HUDEP-2 (cell line): ENCODE measurements around the gene PPDPF.

Experiments
- DNase-seq, 76 experiments: peaks; one replicate each; lab custom pipeline; 2025; ENCODE audit not compliant: unreplicated experiment in 76 of 76; lab: John Stamatoyannopoulos, UW

PPDPF gene

DNA sequence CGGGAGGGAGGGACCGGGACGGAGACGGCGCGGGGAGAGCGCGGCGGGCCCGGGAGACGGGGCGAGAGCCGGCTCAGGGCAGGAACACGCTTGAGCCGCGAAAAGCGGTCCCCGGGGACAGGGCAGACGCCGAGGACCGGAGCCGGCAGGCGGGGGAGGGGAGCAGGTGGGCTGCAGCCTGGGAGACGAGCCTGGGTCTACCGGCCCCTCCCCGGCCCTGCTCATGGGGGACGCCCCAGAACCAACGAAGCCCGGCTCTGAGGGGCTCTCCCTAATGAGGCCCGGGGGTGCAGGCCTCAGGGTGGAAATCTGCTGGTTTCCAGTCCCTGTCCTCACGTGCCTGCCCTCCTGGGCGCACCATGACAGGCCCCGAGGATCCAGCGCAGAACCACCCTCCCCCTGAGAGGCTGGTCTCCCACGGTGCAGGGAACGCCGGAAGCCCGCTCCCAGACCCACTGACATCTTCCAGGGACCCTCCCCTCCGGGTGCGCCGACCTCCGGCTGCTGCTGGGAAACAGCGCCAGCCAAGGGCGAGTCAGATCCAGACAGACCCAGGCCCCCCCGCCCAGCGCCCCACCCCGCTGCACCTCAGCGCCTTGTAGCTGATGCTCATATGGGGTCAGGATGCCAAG, 21.1 kb upstream of the PPDPF start:
- no peak for DNase-seq

DNA sequence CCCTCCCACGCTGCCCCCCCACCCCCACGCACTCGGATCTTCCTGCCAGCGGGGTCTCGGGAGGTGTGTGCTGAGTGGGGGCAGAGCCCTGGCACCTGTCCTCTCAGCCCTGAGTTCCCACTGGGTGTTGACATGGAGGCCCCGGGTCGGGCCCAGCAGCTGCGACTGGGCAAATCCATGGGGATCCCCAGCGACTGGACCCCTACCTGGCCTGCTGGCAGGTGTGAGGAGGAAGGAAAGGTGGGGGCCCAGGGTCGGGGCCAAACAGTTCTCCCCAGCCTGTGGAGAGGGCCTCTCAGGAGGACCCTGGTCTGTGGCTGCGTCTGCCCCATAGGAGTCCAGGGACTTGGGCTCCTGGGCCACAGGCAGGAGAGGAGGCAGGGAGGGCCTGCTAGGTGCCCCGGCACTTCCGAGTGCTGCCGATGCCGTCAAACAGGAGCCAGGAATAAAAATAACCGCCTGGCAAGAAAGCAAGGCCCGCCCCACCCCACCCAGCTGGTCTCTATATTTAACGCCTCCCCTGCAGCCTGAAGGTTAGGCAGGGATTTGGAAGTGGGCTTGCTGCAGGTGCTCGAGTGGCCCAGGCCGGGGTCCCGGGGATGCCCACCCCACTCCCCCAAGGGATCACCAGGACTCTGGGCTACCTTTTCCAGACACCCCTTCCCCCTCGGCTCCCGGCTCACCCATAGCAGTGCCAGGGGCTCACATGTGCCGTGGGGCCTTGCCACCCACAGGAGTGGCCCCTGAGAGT, 20.2 kb upstream of the PPDPF start:
- no peak for DNase-seq

DNA sequence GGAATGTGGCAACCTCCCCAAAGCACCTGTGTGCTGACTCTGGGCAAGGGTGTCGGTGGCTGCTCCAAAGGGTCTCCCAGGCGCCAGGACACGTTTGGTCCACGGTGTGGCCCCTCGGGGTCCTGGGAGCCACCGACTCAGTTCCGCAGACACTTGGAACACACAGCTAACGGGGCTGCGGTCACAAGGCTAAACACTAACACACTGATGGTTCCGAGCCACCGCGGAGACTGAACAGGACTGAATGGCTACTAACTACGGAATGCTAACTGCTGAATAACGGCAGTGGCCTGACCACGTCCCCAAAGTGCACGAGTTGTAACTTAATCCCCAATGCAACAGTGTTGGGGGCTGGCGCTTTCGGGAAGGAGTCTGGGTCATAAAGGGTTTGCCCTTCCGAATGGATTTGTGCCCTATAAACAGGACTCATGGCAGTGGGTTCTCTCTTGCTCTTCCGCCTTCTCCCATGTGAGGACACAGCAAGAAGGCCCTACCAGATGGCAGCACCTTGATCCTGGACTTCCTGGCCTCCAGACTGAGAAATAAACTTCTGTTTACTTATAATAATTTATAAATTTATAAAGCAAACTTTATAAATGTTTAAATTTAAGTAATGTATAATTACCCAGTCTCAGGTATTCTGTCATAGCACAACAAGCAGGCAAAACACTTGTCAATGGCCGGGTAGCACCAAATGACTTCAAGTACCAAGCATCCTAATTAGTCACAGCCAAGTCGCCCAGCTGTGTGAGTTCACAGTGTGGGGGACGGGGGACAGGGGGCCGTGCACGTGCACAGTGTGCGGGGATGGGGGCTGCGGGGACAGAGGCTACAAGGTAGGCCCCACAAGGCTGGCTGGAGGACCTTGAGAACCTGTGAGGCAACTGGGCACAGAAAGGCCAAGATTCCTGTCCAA, 19.4 kb upstream of the PPDPF start:
- DNase-seq = no peak

DNA sequence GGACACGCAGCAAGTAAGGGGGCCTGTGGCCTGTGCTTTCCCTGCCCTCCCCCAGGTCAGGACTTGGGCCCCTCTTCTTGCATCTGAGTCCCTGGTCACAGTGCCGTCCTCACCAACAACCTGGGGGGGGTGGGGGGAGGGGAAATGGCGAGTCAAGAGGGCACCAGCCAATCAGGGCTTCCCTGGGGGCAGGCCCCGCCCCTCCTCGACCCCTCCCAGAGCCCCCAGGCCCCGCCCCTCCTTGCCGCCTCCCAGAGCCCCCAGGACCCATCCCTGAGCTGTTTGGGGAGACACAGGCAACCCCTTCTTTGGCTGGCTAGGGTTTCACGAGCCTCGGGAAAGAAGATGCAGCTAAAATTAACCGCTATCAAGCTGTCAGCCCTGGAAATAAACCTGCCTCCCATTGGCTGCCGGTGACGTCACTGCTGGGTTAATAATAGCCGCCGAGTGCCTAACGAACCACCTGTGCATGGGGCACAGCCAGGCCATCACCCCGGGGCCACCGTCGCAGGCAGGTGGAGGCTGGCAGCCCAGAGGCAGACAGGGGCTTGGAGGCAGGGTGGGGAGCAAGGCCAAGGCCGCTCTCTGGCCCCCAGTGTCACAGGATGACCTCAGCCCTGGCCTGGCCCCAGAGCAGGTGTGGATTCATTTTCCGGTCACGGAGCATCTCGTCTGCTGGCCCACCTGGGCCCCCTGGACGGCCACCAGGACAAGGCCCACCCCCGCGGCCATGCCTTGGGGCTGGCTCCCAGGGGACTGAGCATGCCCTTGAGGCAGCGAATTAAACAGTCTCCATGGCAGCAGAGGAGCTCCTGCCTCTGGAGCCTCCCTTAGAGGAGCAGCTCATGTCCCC, 18.5 kb upstream of the PPDPF start:
- no peak for DNase-seq

DNA sequence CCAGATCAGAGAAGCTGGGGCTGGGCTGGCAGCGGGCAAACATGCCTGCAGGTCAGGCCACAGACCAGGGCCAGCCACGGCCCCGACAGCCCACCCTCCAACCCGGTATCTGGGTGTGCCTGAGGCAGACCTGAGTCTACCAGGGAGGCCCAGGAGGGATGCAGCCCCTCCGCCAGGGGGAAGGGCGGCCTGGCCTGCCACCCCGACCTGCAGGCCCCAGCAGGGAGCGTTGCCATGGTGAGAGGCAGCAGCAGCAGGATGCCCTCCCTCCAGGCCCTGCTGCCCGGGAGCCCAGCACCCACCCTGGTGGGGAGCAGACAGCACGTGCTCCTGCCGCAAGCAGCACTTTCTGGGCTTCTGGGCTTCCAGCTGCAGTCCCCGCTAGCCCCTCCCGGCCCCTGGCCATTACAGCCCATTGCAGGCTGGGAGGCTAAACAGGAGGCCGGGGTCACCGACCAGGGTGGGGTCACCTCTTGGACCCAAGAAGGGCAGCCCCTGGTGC, 17.8 kb upstream of the PPDPF start:
- DNase-seq = no peak

DNA sequence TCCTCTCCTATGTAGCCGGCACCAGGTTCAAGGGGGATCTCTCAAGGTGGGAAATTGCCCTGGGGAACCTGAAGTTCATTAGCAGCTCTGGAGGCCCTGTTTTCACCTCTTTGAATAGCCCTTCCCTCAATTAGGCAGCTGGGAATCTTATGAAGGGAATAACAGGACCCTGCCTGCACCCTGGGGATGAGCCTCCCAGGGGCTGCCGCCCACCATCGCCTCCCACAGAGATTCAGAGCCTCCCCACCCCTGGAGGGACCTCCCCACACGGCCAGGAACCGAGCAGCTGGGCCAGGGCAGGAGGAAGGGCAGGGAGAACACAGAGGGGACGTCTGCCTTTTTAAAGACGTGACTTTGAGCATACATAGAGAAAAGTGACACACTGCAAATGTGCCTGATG, 17.0 kb upstream of the PPDPF start:
- no peak for DNase-seq

DNA sequence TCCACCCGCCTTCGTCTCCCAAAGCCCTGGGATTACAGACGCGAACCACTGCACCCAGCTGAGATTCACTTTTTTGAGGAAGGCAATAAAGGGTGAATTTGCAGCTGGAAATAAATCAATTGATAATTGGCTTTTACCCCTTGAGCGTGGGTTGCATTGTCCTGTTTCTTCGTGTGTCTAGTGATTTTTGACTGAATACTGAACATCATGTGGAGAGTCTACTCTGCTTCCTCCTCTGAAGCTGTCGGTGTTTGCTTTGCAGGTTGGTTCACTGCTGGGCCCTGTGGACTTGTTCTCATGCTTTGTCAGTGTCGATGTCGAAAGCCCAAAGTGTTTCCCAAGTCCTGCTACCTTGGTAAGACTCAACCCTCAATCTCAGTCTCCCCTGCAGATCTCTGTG, 15.9 kb upstream of the PPDPF start:
- no peak for DNase-seq

DNA sequence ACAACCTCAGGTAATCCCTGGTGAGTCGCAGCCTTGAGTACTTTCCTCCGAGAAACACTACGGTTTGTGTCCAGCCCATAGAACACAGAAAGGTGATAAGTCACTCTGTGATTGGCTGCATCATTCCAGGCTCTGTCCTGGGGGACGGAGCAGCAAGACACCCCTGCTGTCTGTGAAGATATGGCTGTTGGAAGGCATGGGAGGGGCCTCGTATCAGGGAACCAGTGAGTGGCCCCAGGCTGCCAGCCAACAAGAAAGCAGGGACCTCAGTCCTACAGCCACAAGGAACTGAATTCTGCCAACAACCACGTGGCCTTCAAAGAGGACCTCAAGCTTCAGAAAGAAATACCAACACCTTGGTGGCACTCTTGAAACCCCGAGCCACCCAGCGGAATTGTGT, 15.3 kb upstream of the PPDPF start:
- no peak for DNase-seq

DNA sequence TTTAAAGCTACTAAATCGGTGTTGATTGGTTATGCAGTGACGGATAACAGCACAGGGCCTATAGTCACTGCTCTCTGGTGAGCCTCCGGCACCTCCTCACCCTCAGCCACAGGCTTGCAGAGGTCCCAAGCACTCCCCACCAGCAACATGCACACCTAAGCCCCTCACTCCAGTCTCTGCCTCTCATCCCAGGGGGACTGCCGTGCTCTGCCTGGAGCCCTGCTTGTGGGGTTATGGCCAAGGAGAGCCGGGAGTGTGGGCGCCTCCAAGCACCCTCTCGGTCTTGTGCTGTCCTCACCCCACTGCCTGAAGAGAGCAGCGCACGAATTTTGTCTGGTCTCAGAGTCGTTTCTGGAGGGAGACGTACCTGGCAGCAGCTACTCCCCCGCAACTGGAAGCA, 14.8 kb upstream of the PPDPF start:
- no peak for DNase-seq

DNA sequence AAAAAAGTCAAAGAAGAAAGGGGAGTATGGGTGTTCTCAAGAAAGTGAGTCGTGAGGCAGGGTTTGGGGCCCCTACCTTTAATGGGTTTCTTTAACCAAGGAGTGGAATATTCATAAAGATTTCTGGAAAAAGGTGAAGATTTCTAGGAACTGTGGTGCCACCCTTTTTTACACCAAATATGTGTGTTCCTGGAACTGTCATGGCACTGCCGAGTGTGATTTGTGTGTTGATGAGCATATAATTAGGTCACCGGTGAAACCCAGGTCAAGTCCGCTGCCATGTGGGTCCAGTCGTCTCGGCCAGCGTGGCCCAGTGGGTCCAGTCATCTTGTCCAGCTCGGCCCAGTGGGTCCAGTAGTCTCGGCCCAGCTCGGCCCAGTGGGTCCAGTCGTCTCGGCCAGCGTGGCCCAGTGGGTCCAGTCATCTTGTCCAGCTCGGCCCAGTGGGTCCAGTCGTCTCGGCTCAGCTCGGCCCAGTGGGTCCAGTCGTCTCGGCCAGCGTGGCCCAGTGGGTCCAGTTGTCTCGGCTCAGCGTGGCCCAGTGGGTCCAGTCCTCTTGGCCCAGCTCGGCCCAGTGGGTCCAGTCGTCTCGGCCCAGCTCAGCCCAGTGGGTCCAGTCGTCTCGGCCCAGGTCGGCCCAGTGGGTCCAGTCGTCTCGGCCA, 13.4 kb upstream of the PPDPF start:
- DNase-seq = no peak

DNA sequence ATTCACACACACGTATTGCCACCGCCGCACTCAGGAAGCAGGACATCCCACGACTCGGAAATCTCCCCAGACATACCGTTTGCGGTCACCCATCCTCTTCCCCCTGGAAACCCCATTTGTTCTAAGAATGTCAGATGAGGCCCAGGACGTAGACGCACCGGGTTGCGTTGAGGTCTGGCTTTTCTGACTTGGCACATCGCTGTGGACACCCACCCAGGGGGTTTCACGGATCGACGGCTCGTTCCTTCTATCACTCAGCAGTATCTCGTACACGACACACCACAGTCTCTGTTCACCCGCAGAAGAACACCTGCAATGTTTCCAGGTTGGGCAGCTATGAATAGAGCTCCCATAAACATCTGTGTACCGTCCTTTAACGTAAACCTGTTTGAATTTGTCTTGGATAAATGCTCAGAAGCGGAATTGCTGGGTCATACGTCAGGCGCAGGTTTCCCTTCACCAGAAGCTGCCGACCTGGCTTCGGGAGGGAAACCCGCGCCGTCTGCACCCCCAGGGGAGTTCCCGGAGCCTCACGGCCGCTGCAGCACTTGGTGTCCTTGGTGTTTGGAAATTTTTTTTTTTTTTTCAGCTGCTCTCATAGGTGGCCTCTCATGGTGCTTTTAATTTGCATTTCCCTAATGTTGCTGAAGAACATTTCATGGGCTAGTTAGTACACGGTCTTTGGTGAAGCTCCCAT, 12.3 kb upstream of the PPDPF start:
- DNase-seq = no peak

DNA sequence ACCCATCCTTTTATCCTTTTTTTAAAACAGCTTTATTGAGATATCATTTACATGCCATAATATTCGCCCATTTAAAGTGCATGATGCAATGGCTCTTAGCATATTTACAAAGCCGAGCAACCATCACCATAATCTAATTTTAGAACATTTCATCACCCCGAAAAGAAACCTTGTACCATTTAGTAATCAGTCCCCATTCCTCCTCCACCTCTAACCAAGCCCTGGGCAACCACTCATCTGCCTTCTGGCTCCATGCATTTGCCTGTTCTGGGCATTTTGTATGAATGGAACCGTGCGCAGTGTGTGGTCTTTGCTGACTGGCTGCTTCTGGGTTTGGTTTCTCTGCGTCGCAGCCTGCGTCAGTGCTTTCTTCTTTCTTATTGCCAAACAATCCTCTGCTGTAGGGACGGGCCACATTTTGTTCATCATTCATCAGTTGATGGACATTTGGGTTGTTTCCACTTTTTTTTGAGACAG, 11.4 kb upstream of the PPDPF start:
- DNase-seq = no peak

DNA sequence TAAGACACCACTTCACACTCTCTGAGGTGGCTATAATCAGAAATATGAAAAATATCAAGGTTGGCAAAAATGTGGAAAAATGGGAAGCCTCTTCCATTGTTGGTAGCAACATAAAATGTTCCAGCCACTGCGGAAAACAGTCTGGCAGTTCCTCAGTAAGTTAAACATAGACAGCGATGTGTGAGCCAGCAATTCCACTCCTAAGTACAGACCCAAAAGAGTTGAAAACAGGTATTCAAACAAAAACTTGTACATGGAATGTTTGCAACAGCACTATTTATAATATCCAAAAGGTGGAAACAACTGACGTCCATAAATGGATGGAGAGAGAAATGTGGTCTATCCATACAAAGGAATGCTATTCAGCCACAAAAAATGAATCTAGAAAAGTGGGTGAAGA, 7.4 kb upstream of the PPDPF start:
- DNase-seq = no peak

DNA sequence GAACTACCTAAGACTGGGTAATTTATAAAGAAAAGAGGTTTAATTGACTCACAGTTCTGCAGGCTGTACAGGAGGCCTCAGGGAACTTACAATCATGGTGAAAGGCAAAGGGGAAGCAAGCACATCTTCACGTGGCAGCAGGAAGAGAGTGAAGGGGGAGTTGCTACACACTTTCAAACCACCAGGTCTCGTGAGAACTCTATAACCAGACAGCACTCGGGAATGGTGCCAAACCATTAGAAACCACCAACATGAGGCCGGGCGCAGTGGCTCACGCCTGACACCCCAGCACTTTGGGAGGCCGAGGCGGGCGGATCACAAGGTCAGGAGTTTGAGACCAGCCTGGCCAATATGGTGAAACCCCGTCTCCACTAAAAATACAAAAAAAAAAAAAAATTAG, 6.0 kb upstream of the PPDPF start:
- peak in 9 of 76 experiments; percentile 9 to 43 (median 22) for DNase-seq

DNA sequence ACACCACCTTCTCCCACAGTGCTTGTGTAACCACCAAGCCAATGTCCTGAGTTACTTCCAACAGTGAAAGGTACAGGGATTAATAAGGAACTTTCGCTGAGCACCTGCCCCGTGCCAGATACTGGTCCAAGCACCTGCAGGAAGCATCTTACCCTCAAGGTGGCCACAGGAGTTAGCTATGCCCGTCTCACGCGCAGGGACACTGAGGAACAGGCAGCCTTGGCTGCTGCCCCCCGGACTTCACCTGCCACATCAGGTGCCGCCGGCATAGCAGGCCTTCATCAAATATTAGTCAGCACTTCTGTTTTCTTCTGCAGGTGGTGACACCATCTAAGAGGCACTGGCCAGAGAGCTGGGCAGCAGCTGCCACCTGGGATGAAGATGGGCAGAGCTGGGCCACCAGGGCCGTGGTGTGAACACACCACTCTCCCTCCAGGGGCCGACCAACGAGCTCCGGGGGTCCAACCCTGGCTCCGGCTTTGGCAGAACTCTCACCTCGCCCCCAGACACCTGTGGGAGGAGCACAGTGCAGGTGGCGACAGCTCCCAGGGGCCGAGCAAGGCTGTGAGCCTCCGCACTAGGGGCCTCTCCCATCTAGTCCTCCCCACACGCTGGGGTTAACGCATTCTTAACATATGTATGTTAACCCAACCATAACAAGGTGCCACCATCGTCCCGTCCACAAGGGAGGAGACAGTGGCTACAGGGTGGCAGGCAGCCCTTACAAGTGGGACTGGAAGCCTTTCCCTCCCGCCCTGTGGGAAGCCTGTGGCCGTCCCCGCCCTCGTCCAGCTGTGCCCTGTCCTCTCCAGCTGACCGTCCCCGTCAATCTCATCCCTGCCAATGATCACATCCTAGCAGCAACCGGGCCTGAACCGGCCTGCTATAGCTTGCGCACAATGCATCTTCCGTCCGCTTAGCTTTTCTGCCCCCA, 2.9 kb upstream of the PPDPF start:
- no peak for DNase-seq

DNA sequence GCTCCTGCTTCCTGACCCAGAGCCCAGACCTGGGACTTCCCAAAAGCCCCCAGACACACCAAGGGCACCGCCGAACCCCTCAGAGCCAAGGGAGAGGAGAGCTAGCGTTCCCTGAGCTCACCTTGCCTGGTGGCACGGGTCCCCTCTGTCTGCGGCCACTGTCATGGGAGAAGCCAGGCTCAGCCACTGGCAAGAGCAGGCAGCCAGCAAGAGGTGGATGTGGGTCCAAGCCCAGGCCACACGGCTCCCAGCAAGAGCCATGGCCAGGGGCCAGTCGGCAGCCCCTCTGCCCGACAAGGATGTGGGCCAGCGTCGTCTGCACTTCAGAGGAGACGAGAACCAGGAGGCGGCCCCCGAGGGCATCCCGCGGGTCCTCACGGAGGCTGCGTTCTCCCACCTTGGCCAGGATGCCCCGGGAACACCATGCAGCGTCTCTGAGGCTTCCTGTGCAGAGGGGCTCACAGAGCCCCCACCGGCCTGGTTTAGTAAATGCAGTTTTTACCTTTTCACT, 2.2 kb upstream of the PPDPF start:
- no peak for DNase-seq

DNA sequence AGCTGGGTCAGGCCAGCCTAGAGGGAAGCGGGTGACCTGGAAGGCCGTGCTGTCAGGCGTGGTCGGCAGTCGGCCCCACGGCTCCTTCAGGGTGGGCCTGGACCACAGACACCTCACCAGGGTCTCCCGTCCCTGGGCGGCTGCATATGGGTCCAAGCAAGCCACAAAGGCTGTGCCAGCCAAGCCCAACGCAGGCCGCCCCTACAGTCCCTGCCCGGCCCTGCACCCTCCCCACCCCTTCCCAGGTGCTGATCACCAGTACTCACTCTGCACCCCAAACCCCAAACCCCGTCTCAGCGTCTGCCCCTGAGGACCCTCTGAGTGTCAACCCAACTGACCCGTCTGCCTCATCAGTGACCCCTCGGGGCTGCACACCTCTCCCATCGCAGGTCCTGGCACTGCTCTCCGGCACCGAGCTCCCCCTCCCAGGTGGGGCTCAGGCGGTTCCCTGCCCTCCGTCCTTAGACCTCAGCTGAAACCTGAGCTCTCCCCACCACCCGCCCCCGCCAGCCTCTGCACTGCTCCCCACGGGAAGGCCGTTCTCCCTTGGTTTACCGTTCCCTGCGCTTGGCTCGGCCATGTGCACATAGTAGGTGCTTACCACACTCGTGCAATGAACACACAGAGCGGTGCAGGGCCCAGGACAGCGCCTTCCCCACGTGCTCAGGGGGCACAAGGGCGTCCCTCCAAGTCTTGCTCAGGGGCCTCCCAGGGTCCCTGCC, 1.5 kb upstream of the PPDPF start:
- DNase-seq = no peak
